Stomach (tissue), 9 donors: Measurements from ENCODE around the gene FADS3. TPM values are rescaled to one million over a fixed set of nuclear protein-coding genes. Genes with fewer than 3 reads are reported as not detected.
A peak's percentile ranks its signal among the peaks of the same experiment; 100 is the strongest.

Experiments
- DNase-seq, 2 donors: peaks; one replicate each; pipeline versions ENCODE4 v3.0.0 to v3.0.0-alpha.2; 2013 to 2019
- H3K27ac ChIP-seq, 5 donors: fragments of 200-600 bp in 4 of 5; sonication (generic) in 4 of 5; one replicate each; pipeline ENCODE4 v1.5.1; 2013 to 2019; ENCODE audit warnings: mild to moderate bottlenecking in 1 of 5, moderate library complexity in 1 of 5
- H3K27me3 ChIP-seq, 3 donors: fragments of 200-600 bp; sonication (generic); one replicate each; pipeline ENCODE4 v1.5.1; 2017 to 2019; ENCODE audit warnings: mixed run types in 1 of 3
- H3K36me3 ChIP-seq, 4 donors: fragments of 200-600 bp; sonication (generic); 1 replicate in 3 of 4; 2 replicates in 1 of 4; pipeline ENCODE4 v1.5.1; 2016 to 2019
- H3K4me1 ChIP-seq, 4 donors: fragments of 200-600 bp; sonication (generic); one replicate each; pipeline ENCODE4 v1.5.1; 2016 to 2019
- H3K4me3 ChIP-seq, 4 donors: fragments of 200-600 bp; sonication (generic) in 3 of 4; one replicate each; pipeline ENCODE4 v1.5.1; 2016 to 2019; ENCODE audit warnings: mild to moderate bottlenecking in 1 of 4
- H3K9me3 ChIP-seq, 4 donors: fragments of 200-600 bp; sonication (generic); one replicate each; pipeline ENCODE4 v1.5.1; 2016 to 2019
- EP300 ChIP-seq: sonication (generic); formaldehyde crosslinking; IDR thresholded peaks from one replicate; pipeline ENCODE4 v1.6.1; 2017; ENCODE audit warnings: antibody characterized with exemption
- POLR2A ChIP-seq, 4 donors: fragments of 450-650 bp; IDR thresholded peaks; one replicate each; pipeline ENCODE4 v1.6.1; 2016; ENCODE audit warnings: antibody characterized with exemption in 4 of 4, control low read depth in 2 of 4, mild to moderate bottlenecking in 1 of 4, moderate library complexity in 1 of 4
- POLR2AphosphoS5 ChIP-seq, 3 donors: sonication (generic); formaldehyde crosslinking; IDR thresholded peaks; one replicate each; pipeline ENCODE4 v1.6.1; 2016; ENCODE audit warnings: antibody characterized with exemption in 3 of 3
- whole genome bisulfite sequencing, 5 donors: extraction: QIAGEN DNeasy Blood & Tissue Kit in 3 of 5; methylation state at CpG; one replicate each; pipeline versions ENCODE4 v1.1.5 to v1.1.7; 2013 to 2018; 5-methylcytosine and 5-hydroxymethylcytosine counted together
- intact Hi-C: fragments of 100-400 bp; cut with DNase I; formaldehyde crosslinking; loops from one replicate; pipeline ENCODE4 v1.15.1; 2023; ENCODE audit warnings: low total_unique reads
- polyA plus RNA-seq, 3 donors: library from polyadenylated mRNA; stranded (reverse); fragments of 200-250 nt; gene quantifications; one replicate each; pipeline ENCODE4 v1.2.3, GENCODE V29; 2013
- total RNA-seq, 5 donors: library from RNA; depleted of rRNA; stranded (reverse); fragments of >200 nt; gene quantifications; one replicate each; pipeline versions ENCODE4 v1.1.0 to v1.2.3, GENCODE V29; 2014 to 2016
- TF ChIP-seq, protein P1 (sequence below), 7 experiments: fragments of 450-650 bp in 4 of 7; fragments of 200-600 bp in 3 of 7; sonication (generic) in 3 of 7; IDR thresholded peaks; one replicate each; pipeline ENCODE4 v1.5.1; 2016 to 2019; ENCODE audit warnings: antibody characterized with exemption in 7 of 7, control low read depth in 2 of 7, mild to moderate bottlenecking in 1 of 7
- donor health status: healthy with polysubstance abuse.
- donor health status: Bipolar disorder and iron deficiency.
- donor health status: healthy.

Gene FADS3
- total and polyA plus RNA-seq, 8 donors = 2.6 to 140 (median 17.5) TPM

DNA sequence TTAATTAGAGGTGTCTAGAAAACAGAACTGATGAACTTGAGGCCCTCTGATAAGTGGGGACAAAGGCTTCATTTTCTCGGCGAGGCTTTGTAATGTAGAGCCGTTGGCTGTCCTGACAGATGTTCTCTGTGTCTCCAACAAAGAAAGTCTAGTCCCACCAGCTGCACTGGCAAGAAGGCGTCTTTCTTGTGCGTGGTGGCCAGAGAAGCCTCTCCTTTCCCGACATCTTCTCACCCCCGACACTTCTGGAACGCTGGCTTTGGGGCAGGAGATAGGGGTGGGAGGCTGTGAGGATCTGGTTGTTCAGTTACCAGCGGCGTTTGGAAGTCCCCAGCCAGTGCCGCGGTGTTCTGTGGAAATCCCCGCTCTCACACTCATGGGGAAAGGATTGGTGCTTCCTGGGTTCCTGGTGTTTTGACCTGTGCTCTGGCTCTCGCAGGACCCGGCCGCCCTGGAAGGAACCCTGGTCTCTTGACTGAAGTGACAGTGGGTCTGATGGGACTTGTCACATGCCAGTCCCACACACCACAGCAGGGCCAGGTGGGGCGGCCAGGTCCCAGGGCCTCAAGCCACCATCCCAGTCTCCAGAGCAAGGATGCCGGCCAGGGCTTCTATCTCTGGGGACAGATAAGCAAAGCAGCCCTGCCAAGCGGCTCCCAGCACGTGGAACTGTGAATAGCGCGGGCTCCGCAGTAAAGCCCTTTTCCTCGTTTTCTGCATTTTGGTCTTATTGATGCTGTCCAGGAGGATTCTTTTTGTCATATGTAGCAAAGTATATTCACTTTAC is 40.0 kb downstream of the FADS3 start:
- no peak for DNase-seq
- Histone ChIP-seq H3K36me3 (peaks cover 0 to 79% (median 19%) of the 10 kb centered on the region in 4 donors), H3K9me3 (no peaks in the 10 kb centered on the region), H3K27me3 (no peaks in the 10 kb centered on the region), H3K4me3 (no peak overlapping the region), H3K27ac (peak overlapping the region in 1 of 5 donors; percentile 25), H3K4me1 (no peaks in the 10 kb centered on the region)
- TF ChIP-seq, protein P1, sequence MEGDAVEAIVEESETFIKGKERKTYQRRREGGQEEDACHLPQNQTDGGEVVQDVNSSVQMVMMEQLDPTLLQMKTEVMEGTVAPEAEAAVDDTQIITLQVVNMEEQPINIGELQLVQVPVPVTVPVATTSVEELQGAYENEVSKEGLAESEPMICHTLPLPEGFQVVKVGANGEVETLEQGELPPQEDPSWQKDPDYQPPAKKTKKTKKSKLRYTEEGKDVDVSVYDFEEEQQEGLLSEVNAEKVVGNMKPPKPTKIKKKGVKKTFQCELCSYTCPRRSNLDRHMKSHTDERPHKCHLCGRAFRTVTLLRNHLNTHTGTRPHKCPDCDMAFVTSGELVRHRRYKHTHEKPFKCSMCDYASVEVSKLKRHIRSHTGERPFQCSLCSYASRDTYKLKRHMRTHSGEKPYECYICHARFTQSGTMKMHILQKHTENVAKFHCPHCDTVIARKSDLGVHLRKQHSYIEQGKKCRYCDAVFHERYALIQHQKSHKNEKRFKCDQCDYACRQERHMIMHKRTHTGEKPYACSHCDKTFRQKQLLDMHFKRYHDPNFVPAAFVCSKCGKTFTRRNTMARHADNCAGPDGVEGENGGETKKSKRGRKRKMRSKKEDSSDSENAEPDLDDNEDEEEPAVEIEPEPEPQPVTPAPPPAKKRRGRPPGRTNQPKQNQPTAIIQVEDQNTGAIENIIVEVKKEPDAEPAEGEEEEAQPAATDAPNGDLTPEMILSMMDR (IDR thresholded peaks at IDR 0.05) = no peak
- TF ChIP-seq EP300 (no peak), POLR2A (IDR thresholded peaks at IDR 0.05) (no peak), POLR2AphosphoS5 (IDR thresholded peaks at IDR 0.05) (no peak)
- WGBS, 5 donors = 79 to 86% (median 83%) methylated on average over 22 to 24 of the region's 24 CpGs
- intact Hi-C loops = no loop called here

DNA sequence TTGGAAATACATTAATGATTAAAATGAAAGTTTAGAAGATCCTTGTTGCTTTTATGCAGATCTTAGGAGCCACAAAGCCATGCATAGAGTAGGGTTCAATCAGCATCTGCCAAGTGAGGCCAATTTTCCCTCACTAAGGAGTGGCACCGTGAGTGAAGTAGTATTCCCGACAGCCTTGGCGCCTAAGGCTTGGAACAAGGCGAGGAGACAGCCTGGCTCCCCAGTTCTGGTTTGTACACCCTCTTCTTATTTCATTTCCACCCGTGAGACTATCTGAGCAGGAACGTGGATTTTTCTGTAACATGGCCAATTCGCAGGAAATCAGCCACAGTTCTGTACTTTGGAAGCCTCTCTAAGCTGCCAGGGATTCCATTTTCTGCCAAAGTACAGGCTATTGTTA is 40.7 kb downstream of the FADS3 start:
- 73 to 77% (median 75%) methylated on average over 7 of the region's 7 CpGs for WGBS, 5 donors
- Histone ChIP-seq H3K27me3 (no peaks in the 10 kb centered on the region), H3K4me1 (no peaks in the 10 kb centered on the region), H3K9me3 (no peaks in the 10 kb centered on the region), H3K4me3 (no peak overlapping the region), H3K36me3 (peaks cover 0 to 79% (median 19%) of the 10 kb centered on the region in 4 donors), H3K27ac (no peak overlapping the region)
- intact Hi-C loops = no loop called here
- no peak for DNase-seq
- TF ChIP-seq EP300 = no peak

DNA sequence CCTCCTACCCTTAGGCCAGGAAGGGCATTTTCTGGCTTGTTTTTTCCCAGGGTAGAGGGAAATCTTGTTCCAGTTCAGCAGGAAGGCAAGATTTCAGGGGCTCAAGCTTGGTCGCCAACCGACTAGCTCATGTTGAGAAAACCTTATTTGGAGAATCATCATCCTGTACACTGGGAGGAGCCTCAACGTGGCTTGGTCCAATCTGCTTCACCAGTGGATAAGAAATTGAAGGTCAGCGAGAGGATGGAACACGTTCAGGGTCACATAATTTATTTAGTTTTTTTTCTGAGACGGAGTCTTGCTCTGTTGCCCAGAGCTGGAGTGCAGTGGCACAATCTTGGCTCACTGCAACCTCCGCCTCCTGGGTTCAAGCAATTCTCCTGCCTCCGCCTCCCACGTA is 42.7 kb downstream of the FADS3 start:
- H3K27ac ChIP-seq = no peak overlapping the region
- no peaks in the 10 kb centered on the region for H3K9me3 ChIP-seq
- no peak for TF ChIP-seq EP300
- TF ChIP-seq POLR2A (IDR thresholded peaks at IDR 0.05) = no peak
- TF ChIP-seq, protein P1 (IDR thresholded peaks at IDR 0.05) = no peak
- no peak for TF ChIP-seq POLR2AphosphoS5 (IDR thresholded peaks at IDR 0.05)
- no peaks in the 10 kb centered on the region for H3K27me3 ChIP-seq
- intact Hi-C loops = no loop called here
- H3K4me1 ChIP-seq = no peaks in the 10 kb centered on the region
- WGBS, 5 donors = 89 to 95% (median 93%) methylated on average over 9 of the region's 9 CpGs
- DNase-seq = no peak
- H3K36me3 ChIP-seq = peaks cover 0 to 74% (median 19%) of the 10 kb centered on the region in 4 donors
- no peak overlapping the region for H3K4me3 ChIP-seq

DNA sequence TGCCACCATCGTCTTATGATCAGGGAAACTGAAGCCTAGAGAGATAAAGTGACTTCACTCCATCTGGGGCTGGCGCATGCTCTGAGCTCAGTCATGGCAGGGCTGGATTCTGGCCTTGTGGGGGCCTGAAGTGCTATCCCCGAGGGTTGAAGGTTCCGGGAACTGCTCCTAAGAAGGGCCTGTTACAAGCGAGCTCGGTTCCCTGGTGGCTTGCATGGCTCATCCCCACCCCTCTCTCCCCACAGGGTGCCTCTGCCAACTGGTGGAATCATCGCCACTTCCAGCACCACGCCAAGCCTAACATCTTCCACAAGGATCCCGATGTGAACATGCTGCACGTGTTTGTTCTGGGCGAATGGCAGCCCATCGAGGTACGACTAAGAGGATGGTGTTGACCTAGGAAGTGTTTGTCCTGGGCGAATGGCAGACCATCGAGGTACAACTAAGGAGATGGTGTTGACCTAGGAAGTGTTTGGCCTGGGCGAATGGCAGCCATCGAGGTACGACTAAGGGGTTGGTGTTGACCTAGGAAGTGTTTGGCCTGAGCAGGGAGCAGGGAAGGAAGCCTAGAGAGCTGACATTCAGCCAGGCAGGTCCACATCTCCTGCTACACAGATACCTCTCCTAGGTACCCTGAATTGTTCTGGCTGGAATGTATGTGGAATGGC is 43.3 kb downstream of the FADS3 start:
- peaks cover 0 to 76% (median 20%) of the 10 kb centered on the region in 4 donors for H3K36me3 ChIP-seq
- DNase-seq = peak in 1 of 2 donors; percentile 1
- WGBS, 5 donors = 87 to 95% (median 93%) methylated on average over 18 of the region's 18 CpGs

More for the DNA sequence above, 43.3 kb downstream of the FADS3 start:
- H3K9me3 ChIP-seq = no peaks in the 10 kb centered on the region
- no peak overlapping the region for H3K4me3 ChIP-seq
- no peaks in the 10 kb centered on the region for H3K27me3 ChIP-seq
- intact Hi-C loops = no loop called here
- no peaks in the 10 kb centered on the region for H3K4me1 ChIP-seq
- no peak overlapping the region for H3K27ac ChIP-seq
- TF ChIP-seq, protein P1 (IDR thresholded peaks at IDR 0.05) = no peak
- TF ChIP-seq POLR2AphosphoS5 (IDR thresholded peaks at IDR 0.05) (no peak), EP300 (no peak), POLR2A (IDR thresholded peaks at IDR 0.05) (no peak)
